Thyroid gland (tissue), 4 donors: ENCODE data around the gene MRTFB.

ENCODE experiments used
- CTCF ChIP-seq, 6 experiments: fragments of 200-600 bp in 3 of 6; fragments of 450-650 bp in 3 of 6; sonication (generic) in 3 of 6; IDR thresholded peaks; one replicate each; pipeline ENCODE4 v1.5.1; 2016 to 2019; ENCODE audit warnings: antibody characterized with exemption in 6 of 6, mild to moderate bottlenecking in 2 of 6, inconsistent platforms in 1 of 6, moderate library complexity in 1 of 6
- POLR2A ChIP-seq, 2 donors: fragments of 450-650 bp; IDR thresholded peaks; one replicate each; pipeline ENCODE4 v1.6.1; 2017; ENCODE audit warnings: antibody characterized with exemption in 2 of 2, mild to moderate bottlenecking in 2 of 2, moderate library complexity in 1 of 2

GRCh38 chr16:14092561-14092960 lies 21.4 kb downstream of the MRTFB start:
- TF ChIP-seq POLR2A (IDR thresholded peaks at IDR 0.05) (no peak), CTCF (IDR thresholded peaks at IDR 0.05) (no peak)
